Endothelial cell of umbilical vein (primary cell): ENCODE measurements around the gene JMJD7. TPM values are rescaled to one million over a fixed set of nuclear protein-coding genes. Genes with fewer than 3 reads are reported as not detected.

Source experiments
- BruUV-seq: library from RNA; stranded (reverse); fragments of 400-500 nt; replicated peaks from 2 replicates; lab custom pipeline; 2021; lab: Mats Ljungman, UMichigan
- CTCF ChIA-PET: fragments of 300-600, 350-600 bp; sonication (Branson Sonifier 250); formaldehyde crosslinking; loops from one replicate; lab custom pipeline; 2021; ENCODE audit warnings: antibody characterized with exemption, inconsistent platforms; lab: Charles Lee
- POLR2A ChIA-PET: fragments of 300-600, 350-600 bp; sonication (Branson Sonifier 250); formaldehyde crosslinking; loops from one replicate; lab custom pipeline; 2021; ENCODE audit warnings: antibody characterized with exemption, inconsistent platforms; lab: Charles Lee
- DNase-seq: peaks from one replicate; pipeline ENCODE4 v3.0.0-alpha.2; 2011; ENCODE audit warnings: low read depth, low spot score
- FAIRE-seq: peaks from 2 replicates; lab custom pipeline; 2011; peaks lifted over from hg19 to GRCh38; lab: Jason Lieb, UNC
- H2AFZ ChIP-seq: 2 replicates; pipeline ENCODE4 v1.6.0; 2012; ENCODE audit warnings: low read depth, low read length, control low read depth, inconsistent platforms
- H3K27ac ChIP-seq: 2 replicates; pipeline ENCODE4 v1.5.1; 2011; ENCODE audit warnings: low read depth, mild to moderate bottlenecking, control low read depth, low read length, moderate library complexity; ENCODE audit not compliant: insufficient read depth
- H3K27me3 ChIP-seq, 2 experiments: 2 replicates each; pipeline versions ENCODE4 v1.6.0 to v1.6.1; 2011; ENCODE audit warnings: low read length in 2 of 2, mixed read lengths in 1 of 2; ENCODE audit not compliant: control insufficient read depth in 2 of 2, insufficient read depth in 2 of 2
- H3K36me3 ChIP-seq, 2 experiments: 2 replicates in 1 of 2; 3 replicates in 1 of 2; pipeline ENCODE4 v1.5.1; 2011; ENCODE audit warnings: low read length in 2 of 2, mild to moderate bottlenecking in 1 of 2, moderate library complexity in 1 of 2; ENCODE audit not compliant: control insufficient read depth in 2 of 2, insufficient read depth in 2 of 2; ENCODE audit errors: extremely low read depth in 1 of 2
- H3K4me1 ChIP-seq: 3 replicates; pipeline ENCODE4 v1.5.1; 2011; ENCODE audit warnings: mild to moderate bottlenecking, low read length; ENCODE audit not compliant: control insufficient read depth, insufficient read depth; ENCODE audit errors: extremely low read depth
- H3K4me2 ChIP-seq: 2 replicates; pipeline ENCODE4 v1.6.1; 2011; ENCODE audit warnings: low read length, control low read depth, mixed read lengths; ENCODE audit not compliant: insufficient read depth
- H3K4me3 ChIP-seq, 3 experiments: fragments of 200-600 bp in 1 of 3; sonication (generic), shearing (Covaris generic) in 1 of 3; replicated peaks in 1 of 3; 2 replicates each; pipeline ENCODE4 v1.5.1; 2011 to 2016; ENCODE audit warnings: control low read depth in 3 of 3, low read length in 3 of 3, mild to moderate bottlenecking in 2 of 3, inconsistent platforms in 1 of 3, low read depth in 1 of 3, moderate library complexity in 1 of 3; ENCODE audit not compliant: insufficient read depth in 1 of 3
- H3K79me2 ChIP-seq: 2 replicates; pipeline ENCODE4 v1.6.0; 2012; ENCODE audit warnings: low read length, inconsistent platforms; ENCODE audit not compliant: control insufficient read depth, insufficient read depth
- H3K9ac ChIP-seq: replicated peaks from 2 replicates; pipeline ENCODE3; 2011; ENCODE audit warnings: low read length, control low read depth; ENCODE audit not compliant: insufficient read depth; ENCODE audit errors: extremely low read depth
- H3K9me1 ChIP-seq: replicated peaks from 3 replicates; pipeline ENCODE4 v1.6.0; 2011; ENCODE audit warnings: mild to moderate bottlenecking, low read length; ENCODE audit not compliant: control insufficient read depth, insufficient read depth; ENCODE audit errors: extremely low read depth
- H3K9me3 ChIP-seq: replicated peaks from 2 replicates; pipeline ENCODE4 v1.5.1; 2012; ENCODE audit warnings: low read length, inconsistent platforms; ENCODE audit not compliant: control insufficient read depth, insufficient read depth
- H4K20me1 ChIP-seq: replicated peaks from 2 replicates; pipeline ENCODE3; 2011; ENCODE audit warnings: mild to moderate bottlenecking, low read length; ENCODE audit not compliant: control insufficient read depth, insufficient read depth; ENCODE audit errors: extremely low read depth
- CTCF ChIP-seq, 2 donors: IDR thresholded peaks; 1 replicate in 1 of 2; 2 replicates in 1 of 2; pipeline ENCODE4 v1.5.1; 2011; ENCODE audit warnings: low read length in 2 of 2, mild to moderate bottlenecking in 2 of 2, moderate library complexity in 2 of 2, control low read depth in 1 of 2, inconsistent platforms in 1 of 2, low read depth in 1 of 2; ENCODE audit not compliant: insufficient read depth in 1 of 2; ENCODE audit errors: extremely low read depth in 1 of 2
- EZH2 ChIP-seq: IDR thresholded peaks from 2 replicates; pipeline ENCODE4 v1.6.1; 2012; ENCODE audit warnings: borderline replicate concordance, low read depth, mild to moderate bottlenecking, moderate library complexity, low read length, inconsistent platforms; ENCODE audit not compliant: severe bottlenecking
- FOS ChIP-seq: IDR thresholded peaks from 2 replicates; pipeline ENCODE4 v1.6.1; 2011; ENCODE audit warnings: mild to moderate bottlenecking, low read length, moderate library complexity, borderline replicate concordance; ENCODE audit not compliant: insufficient read depth
- GATA2 ChIP-seq: IDR thresholded peaks from 2 replicates; pipeline ENCODE4 v1.7.0; 2011; ENCODE audit warnings: low read depth, mild to moderate bottlenecking, moderate library complexity, mixed read lengths, low read length; ENCODE audit not compliant: insufficient read length, insufficient read depth
- JUN ChIP-seq: IDR thresholded peaks from 2 replicates; pipeline ENCODE4 v1.6.1; 2011; ENCODE audit warnings: borderline replicate concordance, low read depth; ENCODE audit not compliant: insufficient read length, insufficient read depth
- MAX ChIP-seq: IDR thresholded peaks from 2 replicates; pipeline ENCODE4 v1.6.1; 2011; ENCODE audit not compliant: insufficient read depth, insufficient read length
- MYC ChIP-seq: IDR thresholded peaks from one replicate; pipeline ENCODE4 v1.6.1; 2011; ENCODE audit warnings: mild to moderate bottlenecking, low read depth, low read length
- POLR2A ChIP-seq: IDR thresholded peaks from 2 replicates; pipeline ENCODE4 v1.6.1; 2012; ENCODE audit warnings: low read depth, mild to moderate bottlenecking, control low read depth, low read length
- POLR2AphosphoS5 ChIP-seq: IDR thresholded peaks from 2 replicates; pipeline ENCODE4 v1.6.1; 2012; ENCODE audit warnings: low read depth, mild to moderate bottlenecking, control low read depth, low read length, moderate library complexity; ENCODE audit not compliant: insufficient read depth
- dilution Hi-C: fragments of 300-500 bp; cut with MboI; formaldehyde crosslinking; loops from one replicate; pipeline ENCODE4 v1.15.0; 2019; ENCODE audit warnings: low sequenced_read_pairs; ENCODE audit not compliant: extremely low pct_ligation_motif_present
- intact Hi-C: fragments of 100-400 bp; cut with micrococcal nuclease; formaldehyde crosslinking; loops from one replicate; pipeline ENCODE4 v1.10.0; 2022
- polyA plus RNA-seq, 4 experiments: library from polyadenylated mRNA; depleted of rRNA in 3 of 4; stranded (reverse) in 3 of 4; unstranded in 1 of 4; fragments of >200 nt; gene quantifications; 2 replicates each; pipeline versions ENCODE4 v1.2.1 to v1.2.3, GENCODE V29; 2011 to 2012; ENCODE audit warnings: missing spikeins in 1 of 4
- total RNA-seq: library from RNA; stranded (reverse); gene quantifications from 2 replicates; pipeline ENCODE4 v1.2.3, GENCODE V29; 2021

The JMJD7 gene
- total and polyA plus RNA-seq, 2 donors (not counting 3 experiments of a cell fraction or from before 2014, with no cell fraction given) = 7.3 to 11.4 TPM

GRCh38 chr15:41885841-41886240 lies 57.9 kb downstream of the JMJD7 start:
- BruUV-seq = no TSS peak
- Histone ChIP-seq H3K9ac (no peak overlapping the region), H3K4me3 (no peak overlapping the region), H4K20me1 (no peaks in the 10 kb centered on the region), H3K79me2 (no peaks in the 10 kb centered on the region), H3K9me3 (no peaks in the 10 kb centered on the region), H3K36me3 (peaks cover 5 to 28% of the 10 kb centered on the region in 2 experiments), H3K27ac (no peak overlapping the region), H3K4me1 (no peaks in the 10 kb centered on the region), H2AFZ (no peak overlapping the region), H3K4me2 (no peak overlapping the region), H3K9me1 (no peaks in the 10 kb centered on the region), H3K27me3 (no peaks in the 10 kb centered on the region)
- FAIRE-seq (no peak), DNase-seq (no peak)
- dilution Hi-C loops (no loop called here), intact Hi-C loops (no loop called here)
- ChIA-PET CTCF (interaction anchor here (1.3 to 2.8 kb wide), 2 partner anchors 19 to 113 kb away, joined by 4 to 9 read pairs; no protein-coding TSS in a partner anchor), POLR2A (no interaction called here)
- TF ChIP-seq JUN (no peak), FOS (no peak), CTCF (IDR thresholded peaks at IDR 0.05; ENCODE audit: extremely low read depth in 1 of 2, insufficient read depth in 1 of 2, low read depth in 1 of 2, low read length in 2 of 2) (no peak), MAX (no peak), EZH2 (no peak), MYC (no peak), POLR2A (no peak), GATA2 (no peak), POLR2AphosphoS5 (no peak)
